ENCODE results near the gene FOSL1.

Gene FOSL1

GRCh38 chr11:65900125-65900898, at the start of gene FOSL1:
TSS of gene FOSL1 (minus strand) at chr11:65900388. CDS start at chr11:65900339, 49 bp downstream.
- DNase-seq, result peak; percentile 91

- DNase-seq, result no peak
Observed at GRCh38 chr11:65947603-65948125, 47.5 kb upstream of the FOSL1 start.

- DNase-seq, result no peak
Observed at GRCh38 chr11:65947133-65947532, 46.9 kb upstream of the FOSL1 start.

- DNase-seq, result no peak
Observed at GRCh38 chr11:65946655-65947054, 46.5 kb upstream of the FOSL1 start.

- no peak for DNase-seq
Observed at GRCh38 chr11:65945941-65946558, 45.9 kb upstream of the FOSL1 start.

GRCh38 chr11:65945430-65945911, 45.3 kb upstream of the FOSL1 start, which contains the start of gene TSGA10IP:
TSS of gene TSGA10IP (plus strand) at chr11:65945480. CDS start at chr11:65945676, 196 bp downstream.
- DNase-seq, result no peak

GRCh38 chr11:65944767-65945166, 44.6 kb upstream of the FOSL1 start:
- DNase-seq, result no peak

GRCh38 chr11:65944191-65944590, 44.0 kb upstream of the FOSL1 start:
- DNase-seq, result no peak

- no peak for DNase-seq
Observed at GRCh38 chr11:65942531-65942930, 42.3 kb upstream of the FOSL1 start.

- no peak for DNase-seq
Observed at GRCh38 chr11:65941720-65942310, 41.6 kb upstream of the FOSL1 start.

GRCh38 chr11:65937766-65938165, 37.6 kb upstream of the FOSL1 start:
- no peak for DNase-seq

GRCh38 chr11:65934014-65934413, 33.8 kb upstream of the FOSL1 start:
- peak; percentile 98 for DNase-seq

GRCh38 chr11:65932558-65932919, 32.4 kb upstream of the FOSL1 start:
- DNase-seq, result peak; percentile 56

GRCh38 chr11:65931773-65932557, 31.8 kb upstream of the FOSL1 start:
- no peak for DNase-seq

- DNase-seq, result peak; percentile 73
Observed at GRCh38 chr11:65928667-65929066, 28.5 kb upstream of the FOSL1 start.

GRCh38 chr11:65927904-65928397, 27.8 kb upstream of the FOSL1 start:
- DNase-seq, result peak; percentile 95

GRCh38 chr11:65925397-65925796, 25.2 kb upstream of the FOSL1 start:
- no peak for DNase-seq

GRCh38 chr11:65922565-65922964, 22.4 kb upstream of the FOSL1 start:
- no peak for DNase-seq

GRCh38 chr11:65921876-65922275, 21.7 kb upstream of the FOSL1 start:
- DNase-seq, result no peak

GRCh38 chr11:65921033-65921555, 20.9 kb upstream of the FOSL1 start:
- no peak for DNase-seq

GRCh38 chr11:65920372-65920802, 20.2 kb upstream of the FOSL1 start:
- peak; percentile 46 for DNase-seq
